Brain microvascular endothelial cell (primary cell): Measurements from ENCODE around the gene NDUFAF2.
A peak's percentile ranks its signal among the peaks of the same experiment; 100 is the strongest.

Source experiments
- DNase-seq: peaks from one replicate; pipeline ENCODE4 v3.0.0-alpha.2; 2020
- H3K27ac ChIP-seq: fragments of 250-450 bp; sonication (Bioruptor Pico); 2 replicates; pipeline ENCODE4 v1.5.1; 2020; ENCODE audit warnings: mild to moderate bottlenecking, moderate library complexity
- H3K27me3 ChIP-seq: fragments of 250-450 bp; sonication (Bioruptor Pico); replicated peaks from 2 replicates; pipeline ENCODE4 v1.5.1; 2020; ENCODE audit warnings: mild to moderate bottlenecking
- H3K36me3 ChIP-seq: fragments of 250-450 bp; sonication (Bioruptor Pico); replicated peaks from 2 replicates; pipeline ENCODE4 v1.5.1; 2020; ENCODE audit warnings: mild to moderate bottlenecking
- H3K4me3 ChIP-seq: 2 replicates; pipeline ENCODE4 v1.5.1; 2011; ENCODE audit warnings: low read depth, mild to moderate bottlenecking, control low read depth, low read length, moderate library complexity
- CTCF ChIP-seq: IDR thresholded peaks from 2 replicates; pipeline ENCODE4 v1.5.1; 2011; ENCODE audit warnings: low read depth, mild to moderate bottlenecking, moderate library complexity, low read length, control low read depth, inconsistent platforms; ENCODE audit errors: missing control alignments
- in situ Hi-C: cut with HindIII; loops from 2 replicates; pipeline ENCODE4 v1.10.0; 2017; ENCODE audit warnings: low sequenced_read_pairs, low pct_ligation_motif_present

NDUFAF2 gene

GRCh38 chr5:61002611-61003355 is 57.8 kb downstream of the NDUFAF2 start:
- H3K4me3 ChIP-seq = no peak overlapping the region
- no peak overlapping the region for H3K27ac ChIP-seq
- no peaks in the 10 kb centered on the region for H3K27me3 ChIP-seq
- no peak for TF ChIP-seq CTCF
- in situ Hi-C loops = no loop called here
- no peak for DNase-seq
- no peaks in the 10 kb centered on the region for H3K36me3 ChIP-seq

GRCh38 chr5:61004448-61004847 is 59.4 kb downstream of the NDUFAF2 start:
- H3K36me3 ChIP-seq = no peaks in the 10 kb centered on the region
- no peaks in the 10 kb centered on the region for H3K27me3 ChIP-seq
- no peak for TF ChIP-seq CTCF
- no peak for DNase-seq
- H3K27ac ChIP-seq = no peak overlapping the region
- H3K4me3 ChIP-seq = no peak overlapping the region
- in situ Hi-C loops = no loop called here

- Histone ChIP-seq H3K4me3 (no peak overlapping the region), H3K27me3 (no peaks in the 10 kb centered on the region), H3K36me3 (no peaks in the 10 kb centered on the region), H3K27ac (no peak overlapping the region)
- DNase-seq = no peak
- TF ChIP-seq CTCF = no peak
- in situ Hi-C loops = no loop called here
These were observed 64.9 kb downstream of the NDUFAF2 start for GRCh38 chr5:61009907-61010306.

- in situ Hi-C loops = no loop called here
- DNase-seq = no peak
- H3K27me3 ChIP-seq = no peaks in the 10 kb centered on the region
These were observed 65.8 kb downstream of the NDUFAF2 start for GRCh38 chr5:61010467-61011454.

GRCh38 chr5:61018062-61018461 is 73.1 kb downstream of the NDUFAF2 start:
- in situ Hi-C loops = no loop called here
- Histone ChIP-seq H3K27me3 (no peaks in the 10 kb centered on the region), H3K27ac (no peak overlapping the region), H3K4me3 (no peak overlapping the region), H3K36me3 (no peaks in the 10 kb centered on the region)
- no peak for DNase-seq
- TF ChIP-seq CTCF = no peak

More at GRCh38 chr5:61010467-61011454, 65.8 kb downstream of the NDUFAF2 start:
- H3K36me3 ChIP-seq = no peaks in the 10 kb centered on the region
- no peak overlapping the region for H3K4me3 ChIP-seq
- H3K27ac ChIP-seq = no peak overlapping the region
- TF ChIP-seq CTCF = peak; percentile 71
